Measurements from ENCODE around the gene RAD51B. TPM values are rescaled to one million over a fixed set of nuclear protein-coding genes. Genes with fewer than 3 reads are reported as not detected.

The RAD51B gene
- total and polyA plus RNA-seq, 3 donors from 2014 or later: 5.5 to 22.5 (median 19.1) TPM

- DNase-seq: no peak
- intact Hi-C loops (cut with DNase I; ENCODE audit: low total_unique reads): no loop called here
- no peak overlapping the region for H3K27ac ChIP-seq
- no peaks in the 10 kb centered on the region for H3K9me3 ChIP-seq
- no peaks in the 10 kb centered on the region for H3K27me3 ChIP-seq
- H3K4me1 ChIP-seq: peaks cover 7% of the 10 kb centered on the region
- no peak for TF ChIP-seq CTCF (IDR thresholded peaks at IDR 0.05)
- TF ChIP-seq POLR2A (IDR thresholded peaks at IDR 0.05): no peak
- H3K36me3 ChIP-seq (ENCODE audit: low read depth, missing control alignments): no peaks in the 10 kb centered on the region
- H3K4me3 ChIP-seq: no peak overlapping the region
- WGBS, 2 donors: 81 to 82% methylated on average over 4 of the region's 4 CpGs
Observed at GRCh38 chr14:68162887-68163286, 343.3 kb downstream of the RAD51B start.

GRCh38 chr14:68164711-68165113, 345.1 kb downstream of the RAD51B start:
- DNase-seq: no peak
- H3K27me3 ChIP-seq: no peaks in the 10 kb centered on the region
- H3K4me1 ChIP-seq: peaks cover 7% of the 10 kb centered on the region
- 27 to 43% methylated on average over 1 of the region's 1 CpG for WGBS, 2 donors
- TF ChIP-seq CTCF (IDR thresholded peaks at IDR 0.05): no peak
- TF ChIP-seq POLR2A (IDR thresholded peaks at IDR 0.05): no peak
- H3K27ac ChIP-seq: peak overlapping the region in 1 of 2 donors; percentile 57
- intact Hi-C loops (cut with DNase I; ENCODE audit: low total_unique reads): no loop called here
- no peak overlapping the region for H3K4me3 ChIP-seq
- H3K9me3 ChIP-seq: no peaks in the 10 kb centered on the region
- no peaks in the 10 kb centered on the region for H3K36me3 ChIP-seq (ENCODE audit: low read depth, missing control alignments)

GRCh38 chr14:68165274-68165843, 345.8 kb downstream of the RAD51B start:
- no peak overlapping the region for H3K4me3 ChIP-seq
- H3K9me3 ChIP-seq: no peaks in the 10 kb centered on the region
- intact Hi-C loops (cut with DNase I; ENCODE audit: low total_unique reads): no loop called here
- peak overlapping the region; percentile 18 to 57 for H3K27ac ChIP-seq
- WGBS, 2 donors: 71 to 76% methylated on average over 2 of the region's 2 CpGs
- H3K4me1 ChIP-seq: peaks cover 7% of the 10 kb centered on the region
- no peaks in the 10 kb centered on the region for H3K27me3 ChIP-seq
- TF ChIP-seq POLR2A (IDR thresholded peaks at IDR 0.05) (no peak), CTCF (IDR thresholded peaks at IDR 0.05) (no peak)
- DNase-seq: no peak
- H3K36me3 ChIP-seq (ENCODE audit: low read depth, missing control alignments): no peaks in the 10 kb centered on the region

GRCh38 chr14:68166731-68167382, 347.3 kb downstream of the RAD51B start:
- Histone ChIP-seq H3K4me3 (no peak overlapping the region), H3K4me1 (peaks cover 7% of the 10 kb centered on the region), H3K27me3 (no peaks in the 10 kb centered on the region), H3K36me3 (ENCODE audit: low read depth, missing control alignments) (no peaks in the 10 kb centered on the region), H3K9me3 (no peaks in the 10 kb centered on the region), H3K27ac (no peak overlapping the region)
- no peak for TF ChIP-seq CTCF (IDR thresholded peaks at IDR 0.05)
- intact Hi-C loops (cut with DNase I; ENCODE audit: low total_unique reads): no loop called here
- WGBS, 2 donors: 93 to 95% methylated on average over 3 of the region's 3 CpGs
- DNase-seq: no peak
